HEK293 (cell line): ENCODE results near the gene ELL2.

Experiments
- CTCF ChIA-PET: fragments of 350-600 bp; formaldehyde crosslinking; extraction: SDS; loops from one replicate; lab custom pipeline; 2021; ENCODE audit warnings: antibody characterized with exemption; lab: Yijun Ruan, JAX
- POLR2A ChIA-PET: fragments of 300-600 bp; formaldehyde crosslinking; extraction: SDS; loops from one replicate; lab custom pipeline; 2020; ENCODE audit warnings: antibody characterized with exemption, inconsistent platforms; lab: Yijun Ruan, JAX
- H3K27ac ChIP-seq: fragments of 200-500 bp; sonication (Bioruptor generic); 2 replicates; pipeline ENCODE4 v1.5.1; 2014; ENCODE audit warnings: low read depth, low read length, control low read depth, inconsistent platforms; ENCODE audit errors: extremely low read depth
- H3K36me3 ChIP-seq, 2 experiments: fragments of 200-500 bp in 1 of 2; sonication (Bioruptor generic) in 1 of 2; 1 replicate in 1 of 2; 2 replicates in 1 of 2; pipeline ENCODE4 v1.5.1; 2014 to 2017; ENCODE audit warnings: inconsistent platforms in 2 of 2, low read length in 2 of 2; ENCODE audit not compliant: control insufficient read depth in 2 of 2, insufficient read depth in 1 of 2
- H3K4me1 ChIP-seq: fragments of 200-500 bp; sonication (Bioruptor generic); 2 replicates; pipeline ENCODE4 v1.5.1; 2014; ENCODE audit warnings: mild to moderate bottlenecking, low read length, inconsistent platforms; ENCODE audit not compliant: control insufficient read depth, insufficient read depth
- H3K4me3 ChIP-seq: 2 replicates; pipeline ENCODE4 v1.5.1; 2011; ENCODE audit warnings: low read depth, mild to moderate bottlenecking, control low read depth, low read length, moderate library complexity
- H3K9me3 ChIP-seq: fragments of 200-500 bp; sonication (Bioruptor generic); 2 replicates; pipeline ENCODE4 v1.5.1; 2014; ENCODE audit warnings: low read depth, low read length, inconsistent platforms; ENCODE audit not compliant: control insufficient read depth, insufficient read depth
- BCL11A ChIP-seq: fragments of 450-650 bp; formaldehyde crosslinking; IDR thresholded peaks from 2 replicates; pipeline ENCODE4 v1.5.1; 2016; ENCODE audit warnings: low read depth, missing biosample characterization, missing genetic modification characterization
- EGR2 ChIP-seq: fragments of 450-650 bp; formaldehyde crosslinking; IDR thresholded peaks from 2 replicates; pipeline ENCODE4 v1.5.1; 2016; ENCODE audit warnings: low read depth, missing biosample characterization, missing genetic modification characterization
- KLF9 ChIP-seq: fragments of 450-650 bp; formaldehyde crosslinking; IDR thresholded peaks from 2 replicates; pipeline ENCODE4 v1.5.1; 2016; ENCODE audit warnings: missing biosample characterization, missing genetic modification characterization, low read depth
- OVOL3 ChIP-seq: fragments of 450-650 bp; formaldehyde crosslinking; IDR thresholded peaks from 2 replicates; pipeline ENCODE4 v1.5.1; 2016; ENCODE audit warnings: missing biosample characterization, missing genetic modification characterization
- ZBTB7A ChIP-seq: fragments of 450-650 bp; formaldehyde crosslinking; IDR thresholded peaks from 2 replicates; pipeline ENCODE4 v1.5.1; 2016; ENCODE audit warnings: low read depth, missing biosample characterization, missing genetic modification characterization
- ZNF10 ChIP-seq: fragments of 450-650 bp; formaldehyde crosslinking; IDR thresholded peaks from 2 replicates; pipeline ENCODE4 v1.5.1; 2017; ENCODE audit warnings: missing biosample characterization, missing genetic modification characterization
- ZNF169 ChIP-seq: fragments of 450-650 bp; formaldehyde crosslinking; IDR thresholded peaks from 2 replicates; pipeline ENCODE4 v1.5.1; 2016; ENCODE audit warnings: missing biosample characterization, missing genetic modification characterization
- ZNF211 ChIP-seq: fragments of 450-650 bp; formaldehyde crosslinking; IDR thresholded peaks from 2 replicates; pipeline ENCODE4 v1.5.1; 2016; ENCODE audit warnings: low read depth, missing biosample characterization, missing genetic modification characterization
- ZNF26 ChIP-seq: fragments of 450-650 bp; formaldehyde crosslinking; IDR thresholded peaks from 2 replicates; pipeline ENCODE4 v1.5.1; 2016; ENCODE audit warnings: missing biosample characterization, missing genetic modification characterization
- ZNF555 ChIP-seq: fragments of 450-650 bp; formaldehyde crosslinking; conservative IDR thresholded peaks from 2 replicates; pipeline ENCODE4 v1.5.1; 2017; ENCODE audit warnings: missing biosample characterization, mild to moderate bottlenecking, missing genetic modification characterization, inconsistent platforms
- ZNF585B ChIP-seq: fragments of 450-650 bp; formaldehyde crosslinking; IDR thresholded peaks from 2 replicates; pipeline ENCODE4 v1.5.1; 2016; ENCODE audit warnings: missing biosample characterization, missing genetic modification characterization
- TF ChIP-seq, protein P1 (sequence below): fragments of 450-650 bp; formaldehyde crosslinking; IDR thresholded peaks from 2 replicates; pipeline ENCODE4 v1.5.1; 2016; ENCODE audit warnings: missing biosample characterization, missing genetic modification characterization
- TF ChIP-seq, protein P2 (sequence below): fragments of 450-650 bp; formaldehyde crosslinking; IDR thresholded peaks from 2 replicates; pipeline ENCODE4 v1.5.1; 2016; ENCODE audit warnings: missing biosample characterization, missing genetic modification characterization
- TF ChIP-seq, protein P3 (sequence below): fragments of 450-650 bp; formaldehyde crosslinking; IDR thresholded peaks from 2 replicates; pipeline ENCODE4 v1.5.1; 2016; ENCODE audit warnings: missing biosample characterization, missing genetic modification characterization
- TF ChIP-seq, protein P4 (sequence below): fragments of 450-650 bp; formaldehyde crosslinking; IDR thresholded peaks from 2 replicates; pipeline ENCODE4 v1.5.1; 2016; ENCODE audit warnings: missing biosample characterization, missing genetic modification characterization
- TF ChIP-seq, protein P5 (sequence below): fragments of 450-650 bp; formaldehyde crosslinking; IDR thresholded peaks from 2 replicates; pipeline ENCODE4 v1.5.1; 2016; ENCODE audit warnings: missing biosample characterization, missing genetic modification characterization

ELL2 gene

DNA sequence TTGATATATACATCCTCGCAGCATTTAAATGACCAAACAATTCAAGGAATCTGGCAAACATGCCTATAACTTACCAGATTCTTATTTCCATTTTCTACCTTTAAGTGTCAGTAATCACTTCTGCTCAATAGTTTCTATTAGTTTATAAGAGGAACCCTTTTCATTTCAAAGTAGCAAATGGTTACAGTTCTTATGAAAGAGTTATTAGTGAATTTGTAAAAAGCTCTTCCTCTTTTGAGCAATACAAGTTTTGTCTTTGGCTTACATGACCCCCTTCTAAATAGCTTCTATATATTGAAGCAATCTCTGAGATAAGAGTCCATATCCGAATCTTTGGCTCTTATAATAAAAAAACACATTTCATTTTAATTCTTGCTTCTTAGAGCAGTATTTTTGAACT, 42.0 kb downstream of the ELL2 start:
- ChIA-PET POLR2A (no interaction called here), CTCF (no interaction called here)
- peaks cover 5% of the 10 kb centered on the region; the same call in 1 of the 2 replicates for H3K4me1 ChIP-seq
- H3K36me3 ChIP-seq = no peaks in the 10 kb centered on the region
- no peaks in the 10 kb centered on the region for H3K9me3 ChIP-seq
- H3K27ac ChIP-seq = no peak overlapping the region
- H3K4me3 ChIP-seq = no peak overlapping the region
- TF ChIP-seq ZBTB7A (tag by site-specific recombination) (no peak), ZNF26 (tag by site-specific recombination) (no peak), ZNF585B (tag by site-specific recombination) (no peak), ZNF10 (tag by site-specific recombination) (no peak), OVOL3 (tag by site-specific recombination) (no peak), KLF9 (tag by site-specific recombination) (no peak), EGR2 (tag by site-specific recombination) (no peak), ZNF555 (tag by site-specific recombination) (no peak), BCL11A (tag by site-specific recombination) (no peak), ZNF211 (tag by site-specific recombination) (no peak)
- TF ChIP-seq, protein P1, sequence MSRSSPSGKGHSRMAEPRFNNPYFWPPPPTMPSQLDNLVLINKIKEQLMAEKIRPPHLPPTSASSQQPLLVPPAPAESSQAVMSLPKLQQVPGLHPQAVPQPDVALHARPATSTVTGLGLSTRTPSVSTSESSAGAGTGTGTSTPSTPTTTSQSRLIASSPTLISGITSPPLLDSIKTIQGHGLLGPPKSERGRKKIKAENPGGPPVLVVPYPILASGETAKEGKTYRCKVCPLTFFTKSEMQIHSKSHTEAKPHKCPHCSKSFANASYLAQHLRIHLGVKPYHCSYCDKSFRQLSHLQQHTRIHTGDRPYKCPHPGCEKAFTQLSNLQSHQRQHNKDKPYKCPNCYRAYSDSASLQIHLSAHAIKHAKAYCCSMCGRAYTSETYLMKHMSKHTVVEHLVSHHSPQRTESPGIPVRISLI = no peak
- TF ChIP-seq, protein P2, sequence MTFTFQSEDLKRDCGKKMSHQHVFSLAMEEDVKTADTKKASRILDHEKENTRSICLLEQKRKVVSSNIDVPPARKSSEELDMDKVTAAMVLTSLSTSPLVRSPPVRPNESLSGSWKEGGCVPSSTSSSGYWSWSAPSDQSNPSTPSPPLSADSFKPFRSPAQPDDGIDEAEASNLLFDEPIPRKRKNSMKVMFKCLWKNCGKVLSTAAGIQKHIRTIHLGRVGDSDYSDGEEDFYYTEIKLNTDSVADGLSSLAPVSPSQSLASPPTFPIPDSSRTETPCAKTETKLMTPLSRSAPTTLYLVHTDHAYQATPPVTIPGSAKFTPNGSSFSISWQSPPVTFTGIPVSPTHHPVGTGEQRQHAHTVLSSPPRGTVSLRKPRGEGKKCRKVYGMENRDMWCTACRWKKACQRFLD (tag by site-specific recombination) = no peak
- TF ChIP-seq, protein P3, sequence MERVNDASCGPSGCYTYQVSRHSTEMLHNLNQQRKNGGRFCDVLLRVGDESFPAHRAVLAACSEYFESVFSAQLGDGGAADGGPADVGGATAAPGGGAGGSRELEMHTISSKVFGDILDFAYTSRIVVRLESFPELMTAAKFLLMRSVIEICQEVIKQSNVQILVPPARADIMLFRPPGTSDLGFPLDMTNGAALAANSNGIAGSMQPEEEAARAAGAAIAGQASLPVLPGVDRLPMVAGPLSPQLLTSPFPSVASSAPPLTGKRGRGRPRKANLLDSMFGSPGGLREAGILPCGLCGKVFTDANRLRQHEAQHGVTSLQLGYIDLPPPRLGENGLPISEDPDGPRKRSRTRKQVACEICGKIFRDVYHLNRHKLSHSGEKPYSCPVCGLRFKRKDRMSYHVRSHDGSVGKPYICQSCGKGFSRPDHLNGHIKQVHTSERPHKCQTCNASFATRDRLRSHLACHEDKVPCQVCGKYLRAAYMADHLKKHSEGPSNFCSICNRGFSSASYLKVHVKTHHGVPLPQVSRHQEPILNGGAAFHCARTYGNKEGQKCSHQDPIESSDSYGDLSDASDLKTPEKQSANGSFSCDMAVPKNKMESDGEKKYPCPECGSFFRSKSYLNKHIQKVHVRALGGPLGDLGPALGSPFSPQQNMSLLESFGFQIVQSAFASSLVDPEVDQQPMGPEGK (tag by site-specific recombination) = no peak
- TF ChIP-seq, protein P4, sequence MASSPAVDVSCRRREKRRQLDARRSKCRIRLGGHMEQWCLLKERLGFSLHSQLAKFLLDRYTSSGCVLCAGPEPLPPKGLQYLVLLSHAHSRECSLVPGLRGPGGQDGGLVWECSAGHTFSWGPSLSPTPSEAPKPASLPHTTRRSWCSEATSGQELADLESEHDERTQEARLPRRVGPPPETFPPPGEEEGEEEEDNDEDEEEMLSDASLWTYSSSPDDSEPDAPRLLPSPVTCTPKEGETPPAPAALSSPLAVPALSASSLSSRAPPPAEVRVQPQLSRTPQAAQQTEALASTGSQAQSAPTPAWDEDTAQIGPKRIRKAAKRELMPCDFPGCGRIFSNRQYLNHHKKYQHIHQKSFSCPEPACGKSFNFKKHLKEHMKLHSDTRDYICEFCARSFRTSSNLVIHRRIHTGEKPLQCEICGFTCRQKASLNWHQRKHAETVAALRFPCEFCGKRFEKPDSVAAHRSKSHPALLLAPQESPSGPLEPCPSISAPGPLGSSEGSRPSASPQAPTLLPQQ (tag by site-specific recombination) = no peak
- TF ChIP-seq, protein P5, sequence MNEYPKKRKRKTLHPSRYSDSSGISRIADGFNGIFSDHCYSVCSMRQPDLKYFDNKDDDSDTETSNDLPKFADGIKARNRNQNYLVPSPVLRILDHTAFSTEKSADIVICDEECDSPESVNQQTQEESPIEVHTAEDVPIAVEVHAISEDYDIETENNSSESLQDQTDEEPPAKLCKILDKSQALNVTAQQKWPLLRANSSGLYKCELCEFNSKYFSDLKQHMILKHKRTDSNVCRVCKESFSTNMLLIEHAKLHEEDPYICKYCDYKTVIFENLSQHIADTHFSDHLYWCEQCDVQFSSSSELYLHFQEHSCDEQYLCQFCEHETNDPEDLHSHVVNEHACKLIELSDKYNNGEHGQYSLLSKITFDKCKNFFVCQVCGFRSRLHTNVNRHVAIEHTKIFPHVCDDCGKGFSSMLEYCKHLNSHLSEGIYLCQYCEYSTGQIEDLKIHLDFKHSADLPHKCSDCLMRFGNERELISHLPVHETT = no peak

GRCh38 chr5:95918421-95919006, 43.1 kb downstream of the ELL2 start:
- Histone ChIP-seq H3K27ac (no peak overlapping the region), H3K4me3 (no peak overlapping the region), H3K9me3 (no peaks in the 10 kb centered on the region), H3K36me3 (no peaks in the 10 kb centered on the region), H3K4me1 (peaks cover 12% of the 10 kb centered on the region)
- ChIA-PET CTCF (interaction anchor here (0.7 kb wide), 1 partner anchor 71 kb away, joined by 5 read pairs; no protein-coding TSS in a partner anchor), POLR2A (no interaction called here)
- TF ChIP-seq EGR2 (tag by site-specific recombination) (0 out of 2 replicates have a peak, but pooled peaks have one; percentile 6), ZNF169 (no peak)
